ENCODE measurements around the gene RNMT. TPM values are rescaled to one million over a fixed set of nuclear protein-coding genes. Genes with fewer than 3 reads are reported as not detected.

RNMT gene
- total RNA-seq, 1 experiment from 2014 or later: 38.4 TPM

GRCh38 chr18:13700153-13700552 is 26.3 kb upstream of the RNMT start:
- ChIA-PET CTCF (no interaction called here), POLR2A (interaction anchor here (1.2 kb wide), 1 partner anchor 8 kb away, joined by 3 read pairs; no protein-coding TSS in a partner anchor)
- no peak for DNase-seq (ENCODE audit: unreplicated experiment)
- peaks cover 9% of the 10 kb centered on the region for H3K9me3 Mint-ChIP-seq (ENCODE audit: unreplicated experiment)
- no peak for TF ChIP-seq CTCF (IDR thresholded peaks at IDR 0.05; ENCODE audit: unreplicated experiment)
- intact Hi-C loops (cut with micrococcal nuclease): no loop called here
- no peak overlapping the region for H3K4me3 Mint-ChIP-seq (ENCODE audit: unreplicated experiment)
- no peaks in the 10 kb centered on the region for H3K36me3 Mint-ChIP-seq (ENCODE audit: insufficient read depth, unreplicated experiment)
- no TSS peak for BruUV-seq (replicated peaks)
- no peak overlapping the region for H3K27ac Mint-ChIP-seq (ENCODE audit: low read depth, unreplicated experiment)
- no peaks in the 10 kb centered on the region for H3K4me1 Mint-ChIP-seq (ENCODE audit: insufficient read depth, unreplicated experiment)
- H3K27me3 Mint-ChIP-seq (ENCODE audit: insufficient read depth, unreplicated experiment): no peaks in the 10 kb centered on the region

GRCh38 chr18:13703899-13704298 is 22.6 kb upstream of the RNMT start:
- CTCF ChIA-PET: interaction anchor here (0.6 kb wide), 1 partner anchor 171 kb away, joined by 4 read pairs; no protein-coding TSS in a partner anchor

GRCh38 chr18:13710414-13710831 is 16.1 kb upstream of the RNMT start:
- H3K4me3 Mint-ChIP-seq (ENCODE audit: unreplicated experiment): peak overlapping the region; percentile 8
- CTCF ChIA-PET: interaction anchor here (0.6 kb wide), 2 partner anchors 179 to 349 kb away, joined by 3 read pairs; no protein-coding TSS in a partner anchor
- DNase-seq (ENCODE audit: unreplicated experiment): peak; percentile 64

More at GRCh38 chr18:13703899-13704298, 22.6 kb upstream of the RNMT start:
- POLR2A ChIA-PET: interaction anchor here (3.2 kb wide), 1 partner anchor 23 kb away, joined by 12 read pairs; the partner anchor contains the start of genes FAM210A and RNMT
- no TSS peak for BruUV-seq (replicated peaks)
- intact Hi-C loops (cut with micrococcal nuclease): no loop called here
- no peak overlapping the region for H3K27ac Mint-ChIP-seq (ENCODE audit: low read depth, unreplicated experiment)
- H3K4me1 Mint-ChIP-seq (ENCODE audit: insufficient read depth, unreplicated experiment): no peaks in the 10 kb centered on the region
- no peaks in the 10 kb centered on the region for H3K36me3 Mint-ChIP-seq (ENCODE audit: insufficient read depth, unreplicated experiment)
- DNase-seq (ENCODE audit: unreplicated experiment): peak; percentile 36
- H3K9me3 Mint-ChIP-seq (ENCODE audit: unreplicated experiment): peaks cover 9% of the 10 kb centered on the region
- H3K4me3 Mint-ChIP-seq (ENCODE audit: unreplicated experiment): no peak overlapping the region
- no peaks in the 10 kb centered on the region for H3K27me3 Mint-ChIP-seq (ENCODE audit: insufficient read depth, unreplicated experiment)
- no peak for TF ChIP-seq CTCF (IDR thresholded peaks at IDR 0.05; ENCODE audit: unreplicated experiment)

More at GRCh38 chr18:13710414-13710831, 16.1 kb upstream of the RNMT start:
- Mint-ChIP-seq H3K4me1 (ENCODE audit: insufficient read depth, unreplicated experiment) (peaks cover 38% of the 10 kb centered on the region), H3K9me3 (ENCODE audit: unreplicated experiment) (no peaks in the 10 kb centered on the region), H3K36me3 (ENCODE audit: insufficient read depth, unreplicated experiment) (no peaks in the 10 kb centered on the region), H3K27me3 (ENCODE audit: insufficient read depth, unreplicated experiment) (no peaks in the 10 kb centered on the region), H3K27ac (ENCODE audit: low read depth, unreplicated experiment) (peak overlapping the region; percentile 91)
- TF ChIP-seq CTCF (IDR thresholded peaks at IDR 0.05; ENCODE audit: unreplicated experiment): no peak
- intact Hi-C loops (cut with micrococcal nuclease): loop anchor here (1.0 kb wide), 1 partner anchor 16 kb away; the partner anchor contains the start of genes FAM210A and RNMT
- POLR2A ChIA-PET: interaction anchor here (0.7 to 9.5 kb wide), 2 partner anchors 15 to 62 kb away, joined by 3 to 108 read pairs; partner anchors contain the start of genes FAM210A and RNMT
- BruUV-seq (replicated peaks): no TSS peak

Data from MCF 10A (cell line).